Suprapubic skin (tissue), 3 donors: ENCODE measurements around the gene PREX1.

ENCODE experiments used
- CTCF ChIP-seq, 2 donors: fragments of 200-600 bp in 1 of 2; fragments of 450-650 bp in 1 of 2; sonication (generic) in 1 of 2; IDR thresholded peaks; one replicate each; pipeline ENCODE4 v1.5.1; 2016 to 2019; ENCODE audit warnings: antibody characterized with exemption in 2 of 2, mild to moderate bottlenecking in 1 of 2, moderate library complexity in 1 of 2
- POLR2AphosphoS5 ChIP-seq, 3 donors: sonication (generic); formaldehyde crosslinking; IDR thresholded peaks; one replicate each; pipeline ENCODE4 v1.6.1; 2017; ENCODE audit warnings: antibody characterized with exemption in 3 of 3

GRCh38 chr20:48770700-48771442, 56.9 kb downstream of the PREX1 start:
- no peak for TF ChIP-seq POLR2AphosphoS5 (IDR thresholded peaks at IDR 0.05)
- TF ChIP-seq CTCF (IDR thresholded peaks at IDR 0.05), result no peak
